A549 (cell line): Measurements from ENCODE around the gene TMEM213. TPM values are rescaled to one million over a fixed set of nuclear protein-coding genes. Genes with fewer than 3 reads are reported as not detected.

ENCODE experiments used
- ATAC-seq, 2 experiments: fragments of 200-7000 bp in 1 of 2; fragments of >200 bp in 1 of 2; cut with Nextera tagmentation in 1 of 2; cut with Tn5 transposase in 1 of 2; 3 replicates each; pipeline versions ENCODE4 v1.8.0 to v1.9.1; 2018 to 2020; ENCODE audit warnings: mild to moderate bottlenecking in 1 of 2, moderate library complexity in 1 of 2
- CTCF ChIA-PET: fragments of 300-600 bp; sonication (Branson Sonifier 250); formaldehyde crosslinking; extraction: SDS; loops from one replicate; lab custom pipeline; 2021; ENCODE audit warnings: antibody characterized with exemption, inconsistent platforms; lab: Yijun Ruan, JAX
- POLR2A ChIA-PET: fragments of 350-600 bp; formaldehyde crosslinking; extraction: SDS; loops from one replicate; lab custom pipeline; 2021; ENCODE audit warnings: antibody characterized with exemption, inconsistent platforms; lab: Yijun Ruan, JAX
- DNase-seq, 2 experiments: peaks; one replicate each; pipeline versions ENCODE4 v3.0.0 to v3.0.0-alpha.2; 2011 to 2016; ENCODE audit warnings: low read depth in 1 of 2, low spot score in 1 of 2
- FAIRE-seq: peaks from 2 replicates; lab custom pipeline; 2011; peaks lifted over from hg19 to GRCh38; lab: Jason Lieb, UNC
- H3K27ac ChIP-seq, 2 experiments: fragments of >200 bp; sonication (Bioruptor Twin); formaldehyde crosslinking; 3 replicates each; pipeline ENCODE4 v1.5.1; 2016 to 2017
- H3K4me1 ChIP-seq: fragments of >200 bp; sonication (Bioruptor Twin); formaldehyde crosslinking; 3 replicates; pipeline ENCODE4 v1.6.1; 2016
- H3K4me2 ChIP-seq: fragments of >200 bp; sonication (Bioruptor Twin); formaldehyde crosslinking; 3 replicates; pipeline ENCODE4 v1.6.1; 2016
- H3K4me3 ChIP-seq: fragments of >200 bp; sonication (Bioruptor Twin); formaldehyde crosslinking; 3 replicates; pipeline ENCODE4 v1.5.1; 2016
- H3K9me3 ChIP-seq: fragments of >200 bp; sonication (Bioruptor Twin); formaldehyde crosslinking; 3 replicates; pipeline ENCODE4 v1.6.1; 2016
- BHLHE40 ChIP-seq: IDR thresholded peaks from 2 replicates; pipeline ENCODE4 v1.6.1; 2012; ENCODE audit warnings: low read depth, low read length, inconsistent platforms
- CHD2 ChIP-seq: fragments of 150-350 bp; IDR thresholded peaks from 2 replicates; pipeline ENCODE4 v1.6.1; 2014; ENCODE audit warnings: low read length; ENCODE audit not compliant: partially characterized antibody
- EP300 ChIP-seq, 2 experiments: fragments of >200 bp; sonication (Bioruptor Twin); formaldehyde crosslinking; IDR thresholded peaks; 2 replicates in 1 of 2; 3 replicates in 1 of 2; pipeline ENCODE4 v1.6.1; 2016 to 2017
- ESRRA ChIP-seq: fragments of 150-350 bp; IDR thresholded peaks from 2 replicates; pipeline ENCODE4 v1.6.1; 2014; ENCODE audit warnings: mild to moderate bottlenecking, low read length, borderline replicate concordance
- FOSL2 ChIP-seq, 2 experiments: fragments of 450-650 bp in 1 of 2; fragments of >200 bp in 1 of 2; sonication (Bioruptor Twin) in 1 of 2; formaldehyde crosslinking; IDR thresholded peaks; 2 replicates each; pipeline versions ENCODE4 v1.5.0 to v1.6.1; 2016 to 2020; ENCODE audit warnings: mild to moderate bottlenecking in 1 of 2, moderate library complexity in 1 of 2
- GATA3 ChIP-seq: IDR thresholded peaks from 2 replicates; pipeline ENCODE4 v1.6.1; 2012; ENCODE audit warnings: borderline replicate concordance
- HOXB13 ChIP-seq: fragments of 250-450 bp; sonication (Bioruptor Pico); IDR thresholded peaks from 2 replicates; pipeline ENCODE4 v1.5.0; 2020; ENCODE audit warnings: low read depth, mild to moderate bottlenecking, moderate library complexity
- JUN ChIP-seq, 2 experiments: fragments of >200 bp; sonication (Bioruptor Twin); formaldehyde crosslinking; IDR thresholded peaks; 2 replicates in 1 of 2; 3 replicates in 1 of 2; pipeline ENCODE4 v1.6.1; 2016 to 2017
- JUNB ChIP-seq: fragments of >200 bp; sonication (Bioruptor Twin); formaldehyde crosslinking; IDR thresholded peaks from 2 replicates; pipeline ENCODE4 v1.6.1; 2016
- KDM1A ChIP-seq: fragments of 200-600 bp; sonication (generic); IDR thresholded peaks from 2 replicates; pipeline ENCODE4 v1.6.1; 2016; ENCODE audit warnings: low read depth, mild to moderate bottlenecking
- KDM5A ChIP-seq: fragments of 200-600 bp; sonication (generic); IDR thresholded peaks from 2 replicates; pipeline ENCODE4 v1.6.1; 2016; ENCODE audit warnings: antibody characterized with exemption, mild to moderate bottlenecking
- NFE2L2 ChIP-seq: fragments of 150-350 bp; conservative IDR thresholded peaks from 2 replicates; pipeline ENCODE4 v1.6.1; 2014; ENCODE audit warnings: low read length
- PHF8 ChIP-seq: fragments of 200-600 bp; sonication (generic); IDR thresholded peaks from 2 replicates; pipeline ENCODE4 v1.6.1; 2016; ENCODE audit warnings: low read depth, mild to moderate bottlenecking, antibody characterized with exemption, moderate library complexity, borderline replicate concordance
- POLR2A ChIP-seq: IDR thresholded peaks from 2 replicates; pipeline ENCODE4 v1.6.1; 2012; ENCODE audit warnings: mild to moderate bottlenecking, low read length
- POLR2AphosphoS2 ChIP-seq: conservative IDR thresholded peaks from 2 replicates; pipeline ENCODE4 v1.6.1; 2012; ENCODE audit warnings: low read length, improper control_type of control experiment, inconsistent platforms
- RARB ChIP-seq: fragments of 250-450 bp; sonication (Bioruptor Pico); IDR thresholded peaks from 2 replicates; pipeline ENCODE4 v1.8.0; 2021; ENCODE audit warnings: mild to moderate bottlenecking, moderate library complexity
- RCOR1 ChIP-seq: fragments of 150-350 bp; IDR thresholded peaks from 2 replicates; pipeline ENCODE4 v1.6.1; 2014; ENCODE audit warnings: antibody characterized with exemption, low read length, low read depth
- RNF2 ChIP-seq: fragments of 200-600 bp; sonication (generic); IDR thresholded peaks from 2 replicates; pipeline ENCODE4 v1.6.1; 2016; ENCODE audit warnings: low read depth, mild to moderate bottlenecking, antibody characterized with exemption, moderate library complexity, borderline replicate concordance
- TP53 ChIP-seq: fragments of 250-450 bp; sonication (Bioruptor Pico); IDR thresholded peaks from 2 replicates; pipeline ENCODE4 v1.5.0; 2021; ENCODE audit warnings: mild to moderate bottlenecking, moderate library complexity
- ZC3H11A ChIP-seq: fragments of 450-650 bp; IDR thresholded peaks from 2 replicates; pipeline ENCODE4 v1.6.1; 2014; ENCODE audit warnings: antibody characterized with exemption, mild to moderate bottlenecking
- ZFP36 ChIP-seq: fragments of 450-650 bp; IDR thresholded peaks from 2 replicates; pipeline ENCODE4 v1.6.1; 2014; ENCODE audit warnings: borderline replicate concordance; ENCODE audit not compliant: partially characterized antibody
- ZSCAN20 ChIP-seq: fragments of 250-450 bp; sonication (Bioruptor Pico); IDR thresholded peaks from 2 replicates; pipeline ENCODE4 v1.8.0; 2022; ENCODE audit warnings: mild to moderate bottlenecking, moderate library complexity
- WGBS: methylation state at CpG from one replicate; pipeline ENCODE4 v1.1.6; 2017; ENCODE audit errors: missing lambda C conversion rate; 5-methylcytosine and 5-hydroxymethylcytosine counted together
- polyA plus RNA-seq, 4 experiments: library from polyadenylated mRNA; depleted of rRNA in 3 of 4; stranded (reverse); fragments of >200 nt; fragmentation: RNase III in 1 of 4; extraction: RNeasy Plus Mini Kit Qiagen cat#74134 plus additional on column Dnase treatment in 1 of 4; gene quantifications; 2 replicates in 3 of 4; 3 replicates in 1 of 4; pipeline ENCODE4 v1.2.3, GENCODE V29; 2011 to 2017
- TF ChIP-seq, protein P1 (sequence below): fragments of >200 bp; sonication (Bioruptor Twin); formaldehyde crosslinking; IDR thresholded peaks from 2 replicates; pipeline ENCODE4 v1.6.1; 2016
- TF ChIP-seq, protein P2 (sequence below): fragments of 450-650 bp; IDR thresholded peaks from 2 replicates; pipeline ENCODE4 v1.6.1; 2014; ENCODE audit warnings: antibody characterized with exemption

TMEM213 gene
- polyA plus RNA-seq, 2 of the 4 experiments (the other 2 are of a cell fraction): not detected

DNA sequence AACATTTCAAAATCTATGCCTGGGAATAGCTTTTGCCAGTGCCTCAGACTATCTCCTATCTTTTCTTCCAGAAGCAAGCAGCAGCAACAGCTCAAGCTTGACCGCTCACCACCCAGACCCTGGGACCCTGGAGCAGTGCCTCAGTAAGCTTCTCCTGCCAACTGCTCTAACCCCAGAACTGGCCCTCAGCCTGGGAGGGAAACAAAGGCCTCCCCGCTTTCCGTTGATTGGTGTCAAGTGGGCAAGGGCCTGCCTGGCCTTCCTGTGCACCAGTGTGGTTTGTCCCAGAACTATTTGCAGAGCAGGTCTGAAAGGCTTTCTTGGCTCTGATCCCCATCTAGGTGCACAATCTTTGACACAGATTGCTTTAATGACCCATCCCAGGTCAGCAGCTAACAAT is 3.5 kb downstream of the TMEM213 start:
- Histone ChIP-seq H3K4me3 (no peak overlapping the region), H3K27ac (no peak overlapping the region), H3K4me1 (0 out of 3 replicates have a peak, but pooled peaks cover 7% of the 10 kb centered on the region), H3K9me3 (no peaks in the 10 kb centered on the region), H3K4me2 (no peak overlapping the region)
- DNase-seq: no peak
- ChIA-PET CTCF (no interaction called here), POLR2A (no interaction called here)
- 90% methylated on average over 3 of the region's 3 CpGs for WGBS
- no peak for FAIRE-seq
- no peak for ATAC-seq
- TF ChIP-seq BHLHE40 (no peak), FOSL2 (IDR thresholded peaks at IDR 0.05) (no peak), FOSL2 (CRISPR knock-in tag; IDR thresholded peaks at IDR 0.05) (no peak), CHD2 (no peak), ESRRA (no peak), JUNB (no peak), RNF2 (no peak), TP53 (CRISPR knock-in tag) (no peak), KDM1A (no peak), ZC3H11A (no peak), ZSCAN20 (CRISPR knock-in tag) (no peak), EP300 (IDR thresholded peaks at IDR 0.05) (no peak), ZFP36 (no peak), HOXB13 (no peak), RARB (CRISPR knock-in tag) (no peak)
- TF ChIP-seq, protein P1, sequence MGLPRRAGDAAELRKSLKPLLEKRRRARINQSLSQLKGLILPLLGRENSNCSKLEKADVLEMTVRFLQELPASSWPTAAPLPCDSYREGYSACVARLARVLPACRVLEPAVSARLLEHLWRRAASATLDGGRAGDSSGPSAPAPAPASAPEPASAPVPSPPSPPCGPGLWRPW: no peak
- TF ChIP-seq, all 56 proteins: peak for 0

DNA sequence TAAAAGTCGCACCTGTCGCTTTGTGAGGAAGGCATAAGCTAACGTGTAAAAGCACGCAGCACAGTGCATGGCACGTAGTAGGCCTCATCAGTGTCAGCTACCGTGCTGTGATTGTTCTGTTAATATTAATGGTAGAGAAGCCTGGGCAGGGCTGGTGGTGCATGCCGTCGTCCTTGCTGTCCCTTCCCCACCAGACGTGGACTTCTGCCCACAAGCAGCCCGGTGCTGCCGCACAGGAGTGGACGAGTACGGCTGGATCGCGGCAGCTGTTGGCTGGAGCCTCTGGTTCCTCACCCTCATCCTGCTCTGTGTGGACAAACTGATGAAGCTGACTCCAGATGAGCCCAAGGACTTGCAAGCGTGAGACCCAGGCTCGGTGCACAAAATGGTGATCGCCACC is 4.9 kb downstream of the TMEM213 start:
- WGBS: 81% methylated on average over 18 of the region's 18 CpGs
- Histone ChIP-seq H3K4me1 (0 out of 3 replicates have a peak, but pooled peaks cover 7% of the 10 kb centered on the region), H3K9me3 (no peaks in the 10 kb centered on the region), H3K4me2 (no peak overlapping the region), H3K4me3 (no peak overlapping the region), H3K27ac (no peak overlapping the region)
- POLR2A ChIA-PET: no interaction called here
- CTCF ChIA-PET: interaction anchor here (0.6 to 1.2 kb wide), 2 partner anchors 34 to 553 kb away, joined by 4 read pairs; no protein-coding TSS in a partner anchor
- DNase-seq (no peak), FAIRE-seq (no peak), ATAC-seq (no peak)
- no peak for TF ChIP-seq POLR2A
- TF ChIP-seq, protein P2, sequence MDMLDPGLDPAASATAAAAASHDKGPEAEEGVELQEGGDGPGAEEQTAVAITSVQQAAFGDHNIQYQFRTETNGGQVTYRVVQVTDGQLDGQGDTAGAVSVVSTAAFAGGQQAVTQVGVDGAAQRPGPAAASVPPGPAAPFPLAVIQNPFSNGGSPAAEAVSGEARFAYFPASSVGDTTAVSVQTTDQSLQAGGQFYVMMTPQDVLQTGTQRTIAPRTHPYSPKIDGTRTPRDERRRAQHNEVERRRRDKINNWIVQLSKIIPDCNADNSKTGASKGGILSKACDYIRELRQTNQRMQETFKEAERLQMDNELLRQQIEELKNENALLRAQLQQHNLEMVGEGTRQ: no peak

DNA sequence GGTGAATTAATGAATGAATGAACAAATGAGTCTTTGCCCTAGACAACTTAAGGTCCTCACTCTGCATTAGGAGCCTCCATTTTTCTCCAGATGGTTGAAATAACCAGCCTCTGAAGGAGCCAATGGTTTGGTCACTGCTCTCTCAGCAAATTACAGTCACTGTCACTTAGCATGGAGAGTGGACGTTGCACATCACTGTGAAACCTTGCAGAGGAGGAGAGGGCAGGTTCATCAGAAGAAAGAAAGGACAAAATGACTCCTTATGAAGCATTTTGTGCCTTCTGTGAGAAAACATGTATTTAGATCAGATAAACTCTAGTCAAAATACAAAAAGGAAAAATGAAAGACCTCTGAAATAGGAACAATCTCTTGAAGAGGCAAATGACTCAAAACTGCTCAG is 6.8 kb downstream of the TMEM213 start:
- H3K4me2 ChIP-seq: no peak overlapping the region
- H3K27ac ChIP-seq: no peak overlapping the region
- H3K4me1 ChIP-seq: no peaks in the 10 kb centered on the region
- ChIA-PET CTCF (no interaction called here), POLR2A (no interaction called here)
- no peak overlapping the region for H3K4me3 ChIP-seq
- no peak for DNase-seq
- WGBS: 4% methylated on average over 1 of the region's 1 CpG
- TF ChIP-seq ESRRA: no peak
- no peak for TF ChIP-seq GATA3
- no peak for TF ChIP-seq RARB (CRISPR knock-in tag)
- TF ChIP-seq ZFP36: no peak
- TF ChIP-seq POLR2AphosphoS2: no peak
- no peak for TF ChIP-seq RCOR1
- no peak for TF ChIP-seq KDM5A
- TF ChIP-seq JUN (IDR thresholded peaks at IDR 0.05): no peak
- TF ChIP-seq BHLHE40: no peak
- no peak for TF ChIP-seq PHF8
- TF ChIP-seq, protein P2: no peak
- no peak for TF ChIP-seq NFE2L2
- no peak for ATAC-seq
- no peaks in the 10 kb centered on the region for H3K9me3 ChIP-seq
- FAIRE-seq: no peak
